Measurements from ENCODE around the gene RAB36.

DNA sequence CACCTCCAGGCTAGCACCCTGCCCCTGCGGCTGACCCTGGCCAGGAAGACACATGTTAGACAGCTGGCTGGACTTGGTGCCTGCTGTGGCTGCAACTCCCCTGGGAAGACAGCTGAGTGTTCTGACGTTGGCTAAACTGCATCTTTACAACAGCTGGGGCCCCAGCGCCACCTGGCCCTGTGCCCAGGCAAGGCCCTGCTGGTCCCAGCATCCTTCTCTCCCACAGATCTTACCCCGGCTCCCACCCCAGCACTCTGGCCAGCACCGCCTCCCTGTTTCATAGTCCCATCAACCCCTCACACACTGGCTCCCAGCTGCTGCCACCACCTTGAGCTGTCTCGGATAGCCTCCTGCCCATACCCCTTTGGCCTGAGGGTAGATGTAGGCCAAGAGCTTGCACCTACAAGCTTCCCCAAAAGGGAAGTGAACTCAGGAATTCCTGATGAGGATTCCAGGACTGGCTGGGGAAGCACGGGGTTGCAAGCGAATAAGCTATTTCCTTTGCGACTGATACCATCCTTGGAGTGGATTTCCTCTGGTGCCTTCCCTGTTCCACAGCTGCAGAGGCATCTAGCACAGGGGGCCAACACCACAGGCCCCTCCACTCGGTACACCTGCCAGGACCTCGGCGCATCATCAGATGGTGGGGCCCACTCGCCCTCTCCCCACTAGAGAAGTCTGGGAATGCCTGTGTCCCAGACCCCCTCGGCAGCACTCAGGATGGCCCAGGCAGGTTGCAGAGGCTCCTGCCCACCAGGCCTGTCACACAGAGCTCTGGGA lies 32.0 kb upstream of the RAB36 start:
- TF ChIP-seq TAF1 (IDR thresholded peaks at IDR 0.05; ENCODE audit: low read depth) = no peak
- TF ChIP-seq, protein P1, sequence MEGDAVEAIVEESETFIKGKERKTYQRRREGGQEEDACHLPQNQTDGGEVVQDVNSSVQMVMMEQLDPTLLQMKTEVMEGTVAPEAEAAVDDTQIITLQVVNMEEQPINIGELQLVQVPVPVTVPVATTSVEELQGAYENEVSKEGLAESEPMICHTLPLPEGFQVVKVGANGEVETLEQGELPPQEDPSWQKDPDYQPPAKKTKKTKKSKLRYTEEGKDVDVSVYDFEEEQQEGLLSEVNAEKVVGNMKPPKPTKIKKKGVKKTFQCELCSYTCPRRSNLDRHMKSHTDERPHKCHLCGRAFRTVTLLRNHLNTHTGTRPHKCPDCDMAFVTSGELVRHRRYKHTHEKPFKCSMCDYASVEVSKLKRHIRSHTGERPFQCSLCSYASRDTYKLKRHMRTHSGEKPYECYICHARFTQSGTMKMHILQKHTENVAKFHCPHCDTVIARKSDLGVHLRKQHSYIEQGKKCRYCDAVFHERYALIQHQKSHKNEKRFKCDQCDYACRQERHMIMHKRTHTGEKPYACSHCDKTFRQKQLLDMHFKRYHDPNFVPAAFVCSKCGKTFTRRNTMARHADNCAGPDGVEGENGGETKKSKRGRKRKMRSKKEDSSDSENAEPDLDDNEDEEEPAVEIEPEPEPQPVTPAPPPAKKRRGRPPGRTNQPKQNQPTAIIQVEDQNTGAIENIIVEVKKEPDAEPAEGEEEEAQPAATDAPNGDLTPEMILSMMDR (IDR thresholded peaks at IDR 0.05; ENCODE audit: poor library complexity, severe bottlenecking) = no peak
- no peak for TF ChIP-seq EZH2 (IDR thresholded peaks at IDR 0.05; ENCODE audit: borderline replicate concordance, insufficient read depth, low read length, poor library complexity, severe bottlenecking)
- no peak for TF ChIP-seq REST (IDR thresholded peaks at IDR 0.05; ENCODE audit: borderline replicate concordance)
- TF ChIP-seq EP300 (conservative IDR thresholded peaks at IDR 0.05; ENCODE audit: poor library complexity, severe bottlenecking) = no peak

All from neural cell (in vitro differentiated cells).